OCI-LY7 (cell line): ENCODE measurements around the gene INPP5J. TPM values are rescaled to one million over a fixed set of nuclear protein-coding genes. Genes with fewer than 3 reads are reported as not detected.
"Not testable (repeated sequence)": the region's sequence is repeated elsewhere in the genome, so short reads cannot be mapped to it uniquely, and the experiment has no call there.

Experiments used
- BruUV-seq: library from RNA; stranded (reverse); fragments of 400-500 nt; replicated peaks from 2 replicates; lab custom pipeline; 2021; lab: Mats Ljungman, UMichigan
- CTCF ChIA-PET: fragments of 300-600 bp; sonication (Branson Sonifier 250); formaldehyde crosslinking; loops from one replicate; lab custom pipeline; 2022; ENCODE audit warnings: antibody characterized with exemption; ENCODE audit not compliant: unreplicated experiment; lab: Charles Lee
- POLR2A ChIA-PET: fragments of 300-600 bp; sonication (Branson Sonifier 250); formaldehyde crosslinking; loops from one replicate; lab custom pipeline; 2022; ENCODE audit warnings: antibody characterized with exemption; lab: Charles Lee
- DNase-seq: peaks from one replicate; pipeline ENCODE4 v3.0.0-alpha.2; 2015; ENCODE audit warnings: low spot score
- H2AFZ ChIP-seq: fragments of 200-600 bp; sonication (generic), shearing (Covaris generic); 2 replicates; pipeline ENCODE4 v1.6.1; 2014; ENCODE audit warnings: mild to moderate bottlenecking, antibody characterized with exemption, low read length, moderate library complexity
- H3K27ac ChIP-seq: fragments of 200-600 bp; sonication (generic); 2 replicates; pipeline ENCODE4 v1.5.1; 2014; ENCODE audit warnings: mixed run types, low read depth, mild to moderate bottlenecking, moderate library complexity, low read length, inconsistent platforms; ENCODE audit not compliant: poor library complexity, severe bottlenecking
- H3K36me3 ChIP-seq: fragments of 200-600 bp; sonication (generic); 2 replicates; pipeline ENCODE4 v1.6.1; 2014; ENCODE audit warnings: mild to moderate bottlenecking, antibody characterized with exemption, low read length, moderate library complexity, mixed read lengths; ENCODE audit not compliant: insufficient read depth
- H3K4me1 ChIP-seq: fragments of 200-600 bp; sonication (generic); 2 replicates; pipeline ENCODE4 v1.5.1; 2014; ENCODE audit warnings: mild to moderate bottlenecking, low read length; ENCODE audit not compliant: insufficient read depth, poor library complexity, severe bottlenecking
- H3K4me2 ChIP-seq: fragments of 200-600 bp; sonication (generic); 2 replicates; pipeline ENCODE4 v1.6.1; 2014; ENCODE audit warnings: mild to moderate bottlenecking, low read length
- H3K4me3 ChIP-seq: fragments of 200-600 bp; sonication (generic); 2 replicates; pipeline ENCODE4 v1.5.1; 2014; ENCODE audit warnings: mild to moderate bottlenecking, low read depth, low read length; ENCODE audit not compliant: poor library complexity, severe bottlenecking
- H3K79me2 ChIP-seq: fragments of 200-600 bp; sonication (generic); 2 replicates; pipeline ENCODE4 v1.6.1; 2016; ENCODE audit warnings: low read depth, mild to moderate bottlenecking, low read length, moderate library complexity, mixed read lengths; ENCODE audit not compliant: insufficient read depth
- H3K9me2 ChIP-seq: fragments of 200-600 bp; sonication (generic); 2 replicates; pipeline ENCODE4 v1.6.1; 2016; ENCODE audit warnings: mild to moderate bottlenecking, low read length, mixed read lengths; ENCODE audit not compliant: insufficient read depth
- H3K9me3 ChIP-seq: fragments of 200-600 bp; sonication (generic); 2 replicates; pipeline ENCODE4 v1.6.1; 2014; ENCODE audit warnings: mild to moderate bottlenecking, mixed run types, low read length, mixed read lengths
- H4K20me1 ChIP-seq: fragments of 200-600 bp; sonication (generic); 2 replicates; pipeline ENCODE4 v1.6.1; 2014; ENCODE audit warnings: mild to moderate bottlenecking, antibody characterized with exemption, low read length, moderate library complexity, mixed read lengths; ENCODE audit not compliant: insufficient read depth
- CTCF ChIP-seq: fragments of 200-600 bp; sonication (generic); conservative IDR thresholded peaks from 2 replicates; pipeline ENCODE4 v1.5.1; 2014; ENCODE audit warnings: mild to moderate bottlenecking, antibody characterized with exemption, low read length, moderate library complexity, mixed read lengths
- EZH2phosphoT487 ChIP-seq: fragments of 200-600 bp; sonication (generic); IDR thresholded peaks from 2 replicates; pipeline ENCODE4 v1.6.1; 2018; ENCODE audit warnings: low read depth, borderline replicate concordance, mild to moderate bottlenecking, mixed run types, antibody characterized with exemption, low read length, moderate library complexity, mixed read lengths
- intact Hi-C: fragments of 100-400 bp; cut with micrococcal nuclease; formaldehyde crosslinking; loops from one replicate; pipeline ENCODE4 v1.10.0; 2022; ENCODE audit not compliant: unreplicated experiment
- total RNA-seq, 2 experiments: library from RNA; depleted of rRNA in 1 of 2; stranded (reverse); fragments of >200 nt in 1 of 2; shearing (Covaris generic) in 1 of 2; gene quantifications; 2 replicates each; pipeline ENCODE4 v1.2.3, GENCODE V29; 2014 to 2022

The INPP5J gene
- total RNA-seq, 2 experiments from 2014 or later: 7.5 TPM; not detected in 1

GRCh38 chr22:31170971-31171370 lies 48.2 kb downstream of the INPP5J start:
- Histone ChIP-seq H3K4me1 (peaks cover 14% of the 10 kb centered on the region), H3K79me2 (peaks cover 5% of the 10 kb centered on the region; the same call in 1 of the 2 replicates), H3K36me3 (peaks cover 12% of the 10 kb centered on the region), H2AFZ (no peak overlapping the region), H3K4me3 (no peak overlapping the region), H4K20me1 (no peaks in the 10 kb centered on the region), H3K9me2 (no peaks in the 10 kb centered on the region), H3K27ac (no peak overlapping the region), H3K9me3 (no peaks in the 10 kb centered on the region), H3K4me2 (no peak overlapping the region)
- intact Hi-C loops: no loop called here
- POLR2A ChIA-PET: no interaction called here
- BruUV-seq: no TSS peak
- CTCF ChIA-PET: no interaction called here
- no peak for DNase-seq
- TF ChIP-seq EZH2phosphoT487 (no peak), CTCF (no peak)

GRCh38 chr22:31171734-31172133 lies 49.0 kb downstream of the INPP5J start:
- not testable (repeated sequence) for H3K4me2 ChIP-seq

GRCh38 chr22:31173386-31174145 lies 50.8 kb downstream of the INPP5J start:
- DNase-seq: no peak
- ChIA-PET CTCF (no interaction called here), POLR2A (interaction anchor here (0.6 to 1.7 kb wide), 4 partner anchors 9 to 1594 kb away, joined by 3 to 6 read pairs (median 5); partner anchors contain the start of gene RNF185)
- Histone ChIP-seq H3K4me1 (peaks cover 8% of the 10 kb centered on the region), H3K9me3 (no peaks in the 10 kb centered on the region), H3K79me2 (peaks cover 5% of the 10 kb centered on the region; the same call in 1 of the 2 replicates), H3K4me2 (no peak overlapping the region), H3K4me3 (no peak overlapping the region), H3K27ac (no peak overlapping the region), H4K20me1 (no peaks in the 10 kb centered on the region), H2AFZ (no peak overlapping the region), H3K9me2 (no peaks in the 10 kb centered on the region), H3K36me3 (peaks cover 5% of the 10 kb centered on the region; the same call in 1 of the 2 replicates)
- intact Hi-C loops: no loop called here
- TF ChIP-seq CTCF: no peak
- TF ChIP-seq EZH2phosphoT487: no peak
- BruUV-seq: no TSS peak

More at GRCh38 chr22:31171734-31172133, 49.0 kb downstream of the INPP5J start:
- BruUV-seq, H3K9me3 ChIP-seq, CTCF ChIA-PET, intact Hi-C loops, H3K27ac ChIP-seq, H3K4me3 ChIP-seq, H2AFZ ChIP-seq, DNase-seq, H3K9me2 ChIP-seq, POLR2A ChIA-PET, H4K20me1 ChIP-seq, H3K79me2 ChIP-seq: not testable (repeated sequence)
- Histone ChIP-seq H3K36me3 (peaks cover 14% of the 10 kb centered on the region; the same call in 1 of the 2 replicates), H3K4me1 (peaks cover 14% of the 10 kb centered on the region)
